HepG2 (cell line): Measurements from ENCODE around the gene LAMA5. TPM values are rescaled to one million over a fixed set of nuclear protein-coding genes. Genes with fewer than 3 reads are reported as not detected.
A peak's percentile ranks its signal among the peaks of the same experiment; 100 is the strongest.

Experiments
- KMT2A ChIP-seq: sonication (generic); formaldehyde crosslinking; IDR thresholded peaks from 2 replicates; pipeline ENCODE4 v1.4.0; 2020; ENCODE audit warnings: missing genetic modification reagents
- PCBP1 ChIP-seq: fragments of 200-400 bp; formaldehyde crosslinking; IDR thresholded peaks from 2 replicates; pipeline ENCODE4 v1.6.1; 2017; ENCODE audit warnings: mild to moderate bottlenecking, low read depth, low read length, borderline replicate concordance
- RBFOX2 ChIP-seq: fragments of 200-400 bp; formaldehyde crosslinking; IDR thresholded peaks from 2 replicates; pipeline ENCODE4 v1.6.1; 2017; ENCODE audit warnings: low read depth, mild to moderate bottlenecking, low read length
- RCOR2 ChIP-seq: IDR thresholded peaks from 2 replicates; pipeline ENCODE4 v1.6.1; 2016; ENCODE audit warnings: missing biosample characterization, missing genetic modification reagents
- ZBTB33 ChIP-seq: sonication (generic); formaldehyde crosslinking; IDR thresholded peaks from 2 replicates; pipeline ENCODE4 v1.4.0; 2020; ENCODE audit warnings: missing genetic modification reagents
- ZNF672 ChIP-seq: sonication (generic); formaldehyde crosslinking; IDR thresholded peaks from 2 replicates; pipeline ENCODE4 v1.8.1; 2022; ENCODE audit warnings: missing genetic modification reagents
- ZNF776 ChIP-seq: sonication (generic); formaldehyde crosslinking; IDR thresholded peaks from 2 replicates; pipeline ENCODE4 v1.4.0; 2020; ENCODE audit warnings: mild to moderate bottlenecking, missing genetic modification reagents
- ZSCAN30 ChIP-seq: sonication (generic); formaldehyde crosslinking; IDR thresholded peaks from 2 replicates; pipeline ENCODE4 v1.5.0; 2020; ENCODE audit warnings: mild to moderate bottlenecking, missing genetic modification reagents
- polyA plus RNA-seq, 8 experiments: library from polyadenylated mRNA; depleted of rRNA in 3 of 8; stranded (reverse) in 7 of 8; unstranded in 1 of 8; fragments of >200 nt; fragmentation: Illumina TruSeq in 4 of 8; extraction: Trizol in 4 of 8; gene quantifications; 2 replicates each; pipeline versions ENCODE4 v1.2.1 to v1.2.3, GENCODE V29; 2011 to 2016; ENCODE audit warnings: low read depth in 4 of 8, missing spikeins in 1 of 8, mixed read lengths in 1 of 8; ENCODE audit not compliant: insufficient read depth in 1 of 8
- total RNA-seq, 5 experiments: library from RNA; depleted of rRNA; stranded (reverse); fragments of >200 nt; fragmentation: Illumina TruSeq; extraction: Trizol; gene quantifications; 2 replicates each; pipeline ENCODE4 v1.2.3, GENCODE V29; 2016; ENCODE audit warnings: low read depth in 1 of 5
- TF ChIP-seq, protein P1 (sequence below): sonication (generic); formaldehyde crosslinking; IDR thresholded peaks from 2 replicates; pipeline ENCODE4 v1.5.0; 2020; ENCODE audit warnings: missing genetic modification reagents, mild to moderate bottlenecking, borderline replicate concordance

The LAMA5 gene
- total and polyA plus RNA-seq, 2 of the 13 experiments (the other 11 are each of a cell fraction or from before 2014, with no cell fraction given), result 21.0 to 44.7 TPM

DNA sequence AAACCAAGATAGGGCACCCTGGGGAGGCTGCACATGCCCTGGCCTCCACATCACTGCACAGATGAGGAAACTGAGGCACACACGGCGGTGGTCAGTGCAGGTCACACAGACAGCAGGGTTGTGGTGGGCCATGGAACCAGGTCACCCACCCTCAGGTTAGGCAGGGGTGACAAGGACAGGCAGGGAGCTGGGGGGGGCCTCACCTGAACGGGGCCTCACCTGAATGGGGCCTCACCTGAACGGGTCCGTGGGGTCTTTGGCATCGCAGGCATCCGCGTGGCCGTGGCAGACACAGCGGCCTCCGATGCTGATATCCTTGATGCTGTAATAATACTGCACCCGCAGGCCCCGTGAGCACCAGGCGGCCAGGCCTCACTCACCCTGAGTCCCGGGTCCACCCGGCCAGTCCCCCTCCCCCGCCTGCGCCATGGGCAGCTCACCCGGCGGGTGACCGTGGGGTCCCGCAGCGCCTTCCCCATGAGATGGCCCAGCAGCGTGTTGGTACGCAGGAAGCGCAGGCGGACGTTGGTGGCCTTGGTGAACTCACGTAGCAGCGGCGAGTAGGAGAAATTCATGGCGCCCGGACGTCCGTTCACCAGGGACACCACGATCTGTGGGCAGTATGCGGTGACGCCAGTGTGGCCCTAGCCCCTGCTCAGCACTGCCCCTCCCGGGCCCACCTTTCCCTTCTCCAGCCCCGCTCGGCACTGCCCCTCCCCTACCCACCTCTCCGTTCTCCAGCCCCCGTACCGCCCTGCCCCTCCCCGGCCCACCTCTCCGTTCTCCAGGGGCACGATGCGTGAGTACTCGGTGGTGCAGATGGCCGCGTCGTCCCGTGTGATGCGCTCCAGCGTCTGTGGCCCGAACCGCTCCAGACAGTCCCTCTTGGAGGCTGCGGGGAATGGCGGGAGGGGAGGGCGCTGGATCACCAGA, 15.4 kb downstream of the LAMA5 start (continued):
- TF ChIP-seq, protein P1, sequence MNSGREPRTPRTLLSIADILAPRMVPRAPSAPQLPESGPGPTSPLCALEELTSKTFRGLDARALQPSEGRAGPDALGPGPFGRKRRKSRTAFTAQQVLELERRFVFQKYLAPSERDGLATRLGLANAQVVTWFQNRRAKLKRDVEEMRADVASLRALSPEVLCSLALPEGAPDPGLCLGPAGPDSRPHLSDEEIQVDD (CRISPR knock-in tag), result no peak
- TF ChIP-seq ZBTB33, result peak; percentile 22; the same call in 1 of the 2 replicates
- TF ChIP-seq ZSCAN30 (CRISPR knock-in tag), result no peak
- TF ChIP-seq ZNF672, result no peak
- TF ChIP-seq ZNF776, result no peak
- TF ChIP-seq RCOR2 (CRISPR knock-in tag), result no peak
- TF ChIP-seq KMT2A (CRISPR knock-in tag), result no peak
- TF ChIP-seq PCBP1, result no peak
- peak; percentile 62 for TF ChIP-seq RBFOX2
